Measurements from ENCODE around the gene NDUFAF4.

The NDUFAF4 gene

GRCh38 chr6:96934087-96934486 lies 36.4 kb upstream of the NDUFAF4 start:
- Histone ChIP-seq H3K36me3 (ENCODE audit: low read length) (no peaks in the 10 kb centered on the region), H3F3A (ENCODE audit: insufficient read depth) (no peaks in the 10 kb centered on the region), H3K4me3 (ENCODE audit: insufficient read depth, low read length, poor library complexity, severe bottlenecking) (no peak overlapping the region), H3K9ac (ENCODE audit: low read length) (no peak overlapping the region), H3K27me3 (ENCODE audit: low read length) (no peaks in the 10 kb centered on the region), H4K20me1 (ENCODE audit: low read depth, low read length) (no peaks in the 10 kb centered on the region), H3K4me2 (ENCODE audit: low read depth, low read length, poor library complexity, severe bottlenecking) (no peak overlapping the region), H3K79me2 (ENCODE audit: insufficient read depth, low read length) (no peaks in the 10 kb centered on the region), H3K27ac (ENCODE audit: low read depth, low read length) (no peak overlapping the region), H3K9me3 (ENCODE audit: insufficient read depth, low read length) (no peaks in the 10 kb centered on the region), H2AFZ (ENCODE audit: low read depth, low read length, severe bottlenecking) (no peak overlapping the region), H3K9me2 (replicated peaks; ENCODE audit: insufficient read depth, low read length) (no peaks in the 10 kb centered on the region)
- TF ChIP-seq CTCF (IDR thresholded peaks at IDR 0.05; ENCODE audit: insufficient read depth, low read length, poor library complexity, severe bottlenecking) (no peak), EZH2phosphoT487 (conservative IDR thresholded peaks at IDR 0.05; ENCODE audit: low read length) (no peak)

GRCh38 chr6:96931198-96931597 lies 33.5 kb upstream of the NDUFAF4 start:
- Histone ChIP-seq H3K27me3 (ENCODE audit: low read length) (no peaks in the 10 kb centered on the region), H3F3A (ENCODE audit: insufficient read depth) (no peaks in the 10 kb centered on the region), H3K79me2 (ENCODE audit: insufficient read depth, low read length) (no peaks in the 10 kb centered on the region), H3K4me2 (ENCODE audit: low read depth, low read length, poor library complexity, severe bottlenecking) (no peak overlapping the region), H3K9me2 (replicated peaks; ENCODE audit: insufficient read depth, low read length) (no peaks in the 10 kb centered on the region), H3K27ac (ENCODE audit: low read depth, low read length) (no peak overlapping the region), H4K20me1 (ENCODE audit: low read depth, low read length) (no peaks in the 10 kb centered on the region), H3K4me3 (ENCODE audit: insufficient read depth, low read length, poor library complexity, severe bottlenecking) (no peak overlapping the region), H3K9ac (ENCODE audit: low read length) (no peak overlapping the region), H3K36me3 (ENCODE audit: low read length) (0 out of 2 replicates have a peak, but pooled peaks cover 2% of the 10 kb centered on the region), H2AFZ (ENCODE audit: low read depth, low read length, severe bottlenecking) (no peak overlapping the region), H3K9me3 (ENCODE audit: insufficient read depth, low read length) (no peaks in the 10 kb centered on the region)
- TF ChIP-seq EZH2phosphoT487 (conservative IDR thresholded peaks at IDR 0.05; ENCODE audit: low read length) (no peak), CTCF (IDR thresholded peaks at IDR 0.05; ENCODE audit: insufficient read depth, low read length, poor library complexity, severe bottlenecking) (no peak)

- H3K27me3 ChIP-seq (ENCODE audit: low read length): no peaks in the 10 kb centered on the region
- no peak overlapping the region for H3K4me3 ChIP-seq (ENCODE audit: insufficient read depth, low read length, poor library complexity, severe bottlenecking)
- H3K9ac ChIP-seq (ENCODE audit: low read length): no peak overlapping the region
Measured at GRCh38 chr6:96929741-96930140, 32.0 kb upstream of the NDUFAF4 start.

More at GRCh38 chr6:96929741-96930140, 32.0 kb upstream of the NDUFAF4 start:
- H3K9me2 ChIP-seq (replicated peaks; ENCODE audit: insufficient read depth, low read length): no peaks in the 10 kb centered on the region
- no peaks in the 10 kb centered on the region for H4K20me1 ChIP-seq (ENCODE audit: low read depth, low read length)
- no peaks in the 10 kb centered on the region for H3K79me2 ChIP-seq (ENCODE audit: insufficient read depth, low read length)
- 0 out of 2 replicates have a peak, but pooled peaks cover 2% of the 10 kb centered on the region for H3K36me3 ChIP-seq (ENCODE audit: low read length)
- TF ChIP-seq CTCF (IDR thresholded peaks at IDR 0.05; ENCODE audit: insufficient read depth, low read length, poor library complexity, severe bottlenecking): no peak
- no peak for TF ChIP-seq EZH2phosphoT487 (conservative IDR thresholded peaks at IDR 0.05; ENCODE audit: low read length)
- no peaks in the 10 kb centered on the region for H3K9me3 ChIP-seq (ENCODE audit: insufficient read depth, low read length)
- no peak overlapping the region for H3K4me2 ChIP-seq (ENCODE audit: low read depth, low read length, poor library complexity, severe bottlenecking)
- no peak overlapping the region for H2AFZ ChIP-seq (ENCODE audit: low read depth, low read length, severe bottlenecking)
- no peak overlapping the region for H3K27ac ChIP-seq (ENCODE audit: low read depth, low read length)
- no peaks in the 10 kb centered on the region; the same call in 1 of the 2 replicates for H3F3A ChIP-seq (ENCODE audit: insufficient read depth)
